HG03066 (cell line): ENCODE measurements around the gene SLC22A17.
"Not testable (repeated sequence)": the region's sequence is repeated elsewhere in the genome, so short reads cannot be mapped to it uniquely, and the experiment has no call there.

Source experiments
- ATAC-seq: cut with Tn5 transposase; IDR thresholded peaks from one replicate; pipeline ENCODE4 v1.9.1; 2021; ENCODE audit warnings: low read depth; ENCODE audit not compliant: unreplicated experiment

SLC22A17 gene

DNA sequence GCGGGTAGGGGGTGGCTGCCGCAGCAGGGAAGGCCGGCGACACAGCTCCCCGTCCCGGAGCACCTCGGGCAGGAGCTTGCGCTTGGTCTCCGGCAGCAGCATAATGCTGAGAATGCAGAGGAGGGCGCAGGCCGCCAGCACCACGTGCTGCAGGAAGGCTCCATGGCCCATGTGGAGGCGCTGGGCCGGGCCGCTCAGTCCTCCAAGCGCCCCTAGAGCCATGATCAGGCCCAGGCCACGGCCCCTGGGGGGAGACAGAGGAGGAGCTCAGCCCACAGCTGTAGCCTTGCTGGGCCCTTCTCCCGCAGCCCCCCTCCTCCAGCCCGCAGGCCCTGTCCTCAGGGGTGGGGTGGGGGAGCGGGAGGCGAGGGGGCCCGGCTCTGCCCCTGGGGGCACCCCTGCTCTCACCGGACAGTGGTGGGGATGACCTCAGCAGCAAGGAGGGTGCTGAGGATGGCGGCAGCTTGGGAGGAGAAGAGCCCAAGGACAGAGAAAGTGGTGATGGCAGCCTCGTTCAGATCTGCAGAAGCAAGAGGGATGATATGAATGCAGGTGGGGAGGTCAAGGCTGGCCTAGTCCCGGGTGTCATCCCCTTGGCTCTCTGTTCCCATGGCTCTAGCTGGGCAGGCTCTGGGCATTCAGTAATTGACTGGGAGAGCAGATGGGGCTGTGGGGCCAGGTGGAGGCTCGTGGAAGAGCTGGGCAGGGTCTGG, 5.8 kb downstream of the SLC22A17 start:
- ATAC-seq, result no peak

DNA sequence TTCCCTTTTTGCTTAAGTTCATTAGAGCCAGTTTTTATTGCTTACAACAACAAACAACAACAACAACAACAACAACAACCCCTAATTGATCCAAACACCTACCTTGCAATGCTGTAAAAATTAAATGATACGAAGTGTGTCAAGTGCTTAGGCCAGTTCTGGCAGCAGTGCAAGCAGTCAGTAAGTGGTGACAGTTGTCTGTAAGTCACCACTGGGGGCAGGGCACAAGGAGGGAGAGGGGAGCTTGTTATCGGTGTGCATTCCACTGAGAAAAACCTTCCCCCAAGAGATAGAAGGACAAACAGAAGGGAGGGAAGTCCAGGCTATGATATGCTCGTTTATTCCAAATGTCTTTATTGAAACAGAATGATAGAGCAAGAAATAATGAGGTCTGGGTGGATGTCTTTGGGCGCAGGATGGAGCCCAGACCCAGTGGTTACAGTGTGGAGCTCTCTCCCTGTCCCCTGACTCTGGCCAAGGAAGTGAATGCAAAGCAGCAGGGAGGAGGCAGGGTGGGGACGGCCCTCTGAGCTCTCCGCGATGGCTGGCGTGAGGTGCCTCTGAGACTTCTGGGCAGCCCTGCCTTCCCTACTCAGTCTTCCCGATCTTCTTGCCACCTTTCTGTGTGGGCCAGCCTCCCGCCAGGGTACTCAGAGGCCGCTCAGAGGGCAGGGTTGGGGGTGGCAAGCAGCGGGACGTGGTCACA, 6.5 kb downstream of the SLC22A17 start:
- no peak for ATAC-seq

DNA sequence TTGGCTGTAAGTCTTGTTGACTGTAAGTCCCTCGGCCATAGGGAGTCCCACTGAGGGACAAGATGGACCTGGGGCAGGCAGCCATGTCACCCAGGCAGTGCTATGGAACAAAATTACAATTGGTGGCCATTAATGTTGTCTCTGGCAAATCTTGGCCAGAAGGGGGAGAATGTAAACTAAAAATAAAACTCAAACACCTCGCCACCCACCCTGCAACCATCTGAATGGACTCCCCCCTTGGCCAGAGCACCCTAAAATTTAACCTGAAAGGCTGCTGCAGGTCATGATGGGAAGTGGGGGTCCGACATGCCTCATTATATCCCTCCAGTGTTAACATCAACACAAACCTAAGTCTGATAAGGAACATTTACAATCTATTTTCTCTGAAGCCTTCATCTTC, 8.2 kb downstream of the SLC22A17 start:
- no peak for ATAC-seq

DNA sequence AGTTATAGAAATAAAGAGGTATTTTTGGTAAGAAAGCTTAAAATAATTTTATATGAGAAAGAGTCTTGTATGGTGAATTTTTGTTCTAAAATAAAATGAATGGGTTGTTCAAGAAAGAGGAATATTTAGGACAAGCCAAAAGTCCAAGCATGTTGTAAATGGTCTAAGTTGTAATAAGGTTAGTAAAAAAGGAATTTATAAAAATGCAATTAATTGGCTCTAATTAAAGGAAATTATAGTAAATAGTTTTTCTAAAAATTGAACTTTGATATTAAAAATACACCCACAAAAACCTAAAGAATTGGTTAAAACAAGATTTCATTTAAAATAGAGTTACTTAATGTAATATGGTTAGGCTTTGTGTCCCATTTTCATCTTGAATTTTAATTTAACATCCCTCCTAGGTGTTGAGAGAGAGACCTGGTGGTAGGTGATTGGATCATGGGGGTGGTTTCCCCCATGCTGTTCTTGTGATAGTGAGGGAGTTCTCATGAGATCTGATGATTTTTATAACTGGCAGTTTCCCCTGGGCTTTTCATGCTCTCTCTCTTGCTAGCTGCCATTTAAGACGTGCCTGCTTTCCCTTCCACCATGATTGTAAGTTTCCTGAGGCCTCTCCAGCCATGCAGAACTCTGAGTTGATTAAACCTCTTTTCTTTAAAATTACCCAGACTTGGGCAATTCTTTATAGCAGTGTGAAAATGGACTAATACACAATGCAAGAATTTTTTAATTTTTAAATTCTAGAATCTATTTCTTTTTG, 13.0 kb downstream of the SLC22A17 start:
- no peak for ATAC-seq

DNA sequence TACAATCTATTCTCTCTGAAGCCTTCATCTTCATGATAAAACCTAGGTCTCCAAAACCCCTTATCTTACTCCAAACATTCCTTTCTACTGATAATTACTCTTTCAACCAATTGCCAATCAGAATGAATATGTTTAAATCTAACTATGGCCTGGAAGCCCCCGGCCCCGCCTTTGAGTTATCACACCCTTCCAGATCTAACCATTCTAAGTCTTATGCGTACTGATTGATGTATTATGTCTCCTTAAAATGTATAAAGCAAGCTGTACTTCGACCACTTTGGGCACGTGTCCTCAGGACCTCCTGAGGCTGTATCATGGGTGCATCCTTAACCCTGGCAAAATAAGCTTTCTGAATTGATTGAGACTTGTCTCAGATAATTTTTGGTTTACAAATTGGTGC, 17.1 kb downstream of the SLC22A17 start:
- no peak for ATAC-seq

- ATAC-seq, result no peak
These were observed 24.5 kb downstream of the SLC22A17 start for GRCh38 chr14:23327947-23328744.

- no peak for ATAC-seq
These were observed 26.0 kb downstream of the SLC22A17 start for GRCh38 chr14:23326491-23327332.

GRCh38 chr14:23325746-23326145, 26.9 kb downstream of the SLC22A17 start:
- ATAC-seq, result not testable (repeated sequence)

- ATAC-seq, result no peak
These were observed 27.7 kb downstream of the SLC22A17 start for GRCh38 chr14:23324993-23325392.

- ATAC-seq, result no peak
These were observed 28.2 kb downstream of the SLC22A17 start for GRCh38 chr14:23324455-23324846.

DNA sequence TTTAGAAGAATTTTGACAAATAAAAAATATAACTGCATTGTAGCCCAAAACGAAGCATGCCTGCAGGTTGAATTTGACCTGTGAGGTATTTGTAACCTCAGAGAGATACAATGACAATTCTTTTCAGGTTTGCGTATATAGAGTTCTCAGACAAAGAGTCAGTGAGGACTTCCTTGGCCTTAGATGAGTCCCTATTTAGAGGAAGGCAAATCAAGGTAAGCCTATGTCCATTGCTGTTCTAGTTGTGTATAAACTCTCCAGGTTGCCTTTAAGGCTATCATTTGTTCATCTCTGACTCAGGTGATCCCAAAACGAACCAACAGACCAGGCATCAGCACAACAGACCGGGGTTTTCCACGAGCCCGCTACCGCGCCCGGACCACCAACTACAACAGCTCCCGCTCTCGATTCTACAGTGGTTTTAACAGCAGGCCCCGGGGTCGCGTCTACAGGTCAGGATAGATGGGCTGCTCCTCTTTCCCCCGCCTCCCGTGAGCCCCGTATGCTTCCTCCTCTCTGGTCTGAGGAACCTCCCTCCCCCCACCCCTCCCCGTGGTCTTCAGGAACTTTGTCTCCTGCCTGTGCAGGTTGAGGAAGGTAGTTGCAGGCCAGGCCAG, 28.7 kb downstream of the SLC22A17 start:
- ATAC-seq, result no peak

DNA sequence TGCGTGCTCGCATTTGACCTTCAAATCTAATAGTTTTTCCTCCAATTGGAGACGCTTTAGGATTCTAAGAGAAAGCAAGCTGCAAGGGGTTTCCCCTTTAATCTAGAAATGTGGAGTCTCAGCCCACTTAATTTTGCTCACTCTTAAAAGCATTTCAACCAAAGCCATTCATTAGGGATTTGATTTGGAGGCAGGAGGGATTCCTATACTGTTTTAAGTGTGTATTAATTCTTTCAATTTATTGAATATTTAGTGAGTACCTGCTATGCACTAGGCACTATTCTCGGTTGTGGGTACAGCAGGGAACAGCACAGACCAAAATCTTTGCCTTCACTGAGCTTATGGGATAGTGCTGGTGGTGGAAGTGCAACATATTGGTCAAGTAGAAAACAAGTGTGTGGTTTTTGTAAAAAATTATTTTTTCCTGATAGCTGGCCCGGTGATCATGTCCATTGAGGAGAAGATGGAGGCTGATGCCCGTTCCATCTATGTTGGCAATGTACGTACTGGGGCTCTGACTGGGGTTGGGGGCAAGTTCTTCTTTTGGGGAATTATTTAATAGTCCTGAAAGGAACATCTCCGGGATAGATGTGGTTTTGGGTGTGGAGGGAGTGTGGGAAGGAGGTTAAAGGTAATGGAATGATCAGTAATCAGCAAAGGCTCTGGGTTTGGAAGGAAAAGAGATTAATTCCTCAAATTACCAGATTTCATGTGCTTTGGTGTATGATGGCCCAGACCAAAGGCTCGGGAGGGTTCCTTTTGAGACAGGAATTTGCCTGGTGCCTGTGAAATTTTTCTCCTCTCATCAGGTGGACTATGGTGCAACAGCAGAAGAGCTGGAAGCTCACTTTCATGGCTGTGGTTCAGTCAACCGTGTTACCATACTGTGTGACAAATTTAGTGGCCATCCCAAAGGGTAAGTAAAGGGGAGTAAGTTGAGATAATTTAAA, 29.8 kb downstream of the SLC22A17 start:
- ATAC-seq, result no peak

GRCh38 chr14:23321572-23322547, 30.8 kb downstream of the SLC22A17 start:
- peak; percentile 11 for ATAC-seq

- peak; percentile 84 for ATAC-seq
These were observed 31.8 kb downstream of the SLC22A17 start, which contains the start of gene PABPN1 for GRCh38 chr14:23320584-23321571. Gene PABPN1, plus strand, starts transcription at chr14:23321457. Its CDS starts 13 bp downstream, at chr14:23321470.

DNA sequence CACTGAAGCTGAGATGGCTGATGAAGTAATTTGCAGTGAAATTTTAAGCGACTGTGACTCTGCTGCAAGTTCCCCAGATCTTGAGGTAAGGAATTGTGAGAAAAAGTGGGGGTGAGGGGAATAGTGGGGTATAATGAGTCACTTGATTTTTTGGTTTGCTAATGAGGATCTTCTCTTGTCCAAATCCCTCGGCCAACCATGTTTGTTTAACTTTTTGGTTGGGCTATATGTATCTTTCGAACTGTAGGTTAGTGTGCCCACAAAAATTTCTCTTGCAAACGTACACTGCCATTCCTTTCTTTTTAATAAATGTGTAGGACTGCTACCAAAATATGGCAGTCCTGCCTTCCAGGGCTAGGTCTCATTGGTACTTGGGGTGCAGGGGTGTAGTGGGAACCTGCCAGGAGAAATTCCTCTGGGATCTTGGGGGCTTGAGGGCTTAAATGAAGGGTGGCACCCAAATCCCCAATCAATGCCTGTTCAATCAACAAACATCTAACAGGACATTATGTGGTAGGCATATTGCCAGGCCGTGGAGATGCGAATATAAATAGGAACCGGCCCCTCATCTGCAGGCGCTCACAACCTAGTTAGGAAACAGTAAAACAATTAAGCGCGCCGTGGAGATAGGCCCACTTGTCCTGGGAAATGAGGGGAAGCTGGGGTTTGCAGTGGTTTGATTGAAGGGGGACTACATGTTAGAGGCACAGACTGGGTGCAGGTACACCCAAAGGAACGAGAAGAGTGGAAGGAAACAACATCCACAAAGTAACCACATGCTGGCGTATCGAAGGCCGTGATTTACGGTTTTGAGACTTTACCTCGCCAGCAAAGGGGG, 32.7 kb downstream of the SLC22A17 start:
- no peak for ATAC-seq
